T-helper 1 cell (primary cell): ENCODE data around the gene ZNF135.

ENCODE experiments used
- DNase-seq, 5 donors: peaks; one replicate each; pipeline ENCODE4 v3.0.0-alpha.2; 2012 to 2020

ZNF135 gene

GRCh38 chr19:58096884-58097283, 37.8 kb downstream of the ZNF135 start:
- no peak for DNase-seq

- DNase-seq, result no peak
Observed at GRCh38 chr19:58097349-58097748, 38.3 kb downstream of the ZNF135 start.

- DNase-seq, result peak; percentile 79 to 98 (median 95)
Observed at GRCh38 chr19:58097781-58098681, 38.9 kb downstream of the ZNF135 start, which contains the start of gene ZSCAN18. Gene ZSCAN18 (minus strand): TSS chr19:58098231. CDS start chr19:58090267, 7,964 bp downstream.

DNA sequence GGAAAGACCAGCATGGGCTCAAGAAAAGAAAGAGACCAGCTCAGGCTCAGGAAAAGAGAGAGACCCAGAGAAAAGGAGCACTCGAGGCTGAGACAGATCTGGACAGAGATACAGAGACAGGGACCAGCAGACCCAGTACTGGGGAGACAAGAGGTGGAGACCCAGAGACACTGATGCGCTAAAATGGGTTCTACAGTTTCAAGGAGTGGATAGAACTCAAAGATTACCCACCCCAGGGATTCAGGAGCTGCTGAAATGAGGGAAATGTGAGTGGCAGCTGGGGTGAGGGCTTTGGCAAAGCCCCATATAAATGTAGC, 39.6 kb downstream of the ZNF135 start:
- no peak for DNase-seq

- no peak for DNase-seq
Observed at GRCh38 chr19:58107778-58108545, 48.9 kb downstream of the ZNF135 start.

- DNase-seq, result no peak
Observed at GRCh38 chr19:58108546-58108817, 49.4 kb downstream of the ZNF135 start.

DNA sequence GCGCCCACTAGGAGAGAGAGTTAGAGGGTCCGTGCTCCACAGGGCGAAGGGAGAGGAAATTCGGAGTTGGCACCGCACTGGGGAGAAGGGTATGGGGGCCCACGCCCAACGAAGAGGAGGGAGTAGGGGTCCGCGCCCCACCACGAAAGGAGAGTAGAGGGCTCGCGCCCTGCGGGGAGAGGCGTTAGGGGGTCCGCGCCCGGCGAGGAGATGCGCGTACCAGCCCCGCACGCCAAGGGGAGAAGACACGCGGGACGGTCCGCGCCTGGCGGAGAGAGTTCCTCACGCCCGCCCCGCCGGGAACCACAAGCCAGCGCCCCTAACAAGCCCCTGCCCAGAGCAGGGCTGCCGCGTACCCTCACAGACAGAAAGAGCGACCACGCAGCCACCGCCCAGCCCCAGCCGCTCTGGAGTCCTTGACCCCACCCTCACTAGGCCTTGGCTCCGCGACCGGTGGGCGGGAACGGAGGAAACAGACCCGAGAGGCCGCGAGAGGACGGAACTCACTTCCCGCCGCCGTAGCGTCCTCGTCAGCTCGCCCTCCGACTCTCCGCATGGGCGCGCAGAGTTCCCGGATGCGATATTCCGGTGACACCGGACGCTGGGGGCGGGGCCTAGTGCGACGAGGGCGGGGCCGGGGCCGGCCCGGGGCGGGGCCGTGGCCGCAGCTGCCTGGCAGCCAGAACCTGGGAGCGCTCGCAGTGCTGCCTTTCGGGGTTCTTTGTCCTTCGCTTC, 58.9 kb downstream of the ZNF135 start:
- no peak for DNase-seq

- no peak for DNase-seq
Observed at GRCh38 chr19:58118979-58119733, 60.1 kb downstream of the ZNF135 start.
